ENCODE results near the gene PAPPA. TPM values are rescaled to one million over a fixed set of nuclear protein-coding genes. Genes with fewer than 3 reads are reported as not detected.

The PAPPA gene
- polyA plus RNA-seq, 1 experiment = 39.9 TPM

DNA sequence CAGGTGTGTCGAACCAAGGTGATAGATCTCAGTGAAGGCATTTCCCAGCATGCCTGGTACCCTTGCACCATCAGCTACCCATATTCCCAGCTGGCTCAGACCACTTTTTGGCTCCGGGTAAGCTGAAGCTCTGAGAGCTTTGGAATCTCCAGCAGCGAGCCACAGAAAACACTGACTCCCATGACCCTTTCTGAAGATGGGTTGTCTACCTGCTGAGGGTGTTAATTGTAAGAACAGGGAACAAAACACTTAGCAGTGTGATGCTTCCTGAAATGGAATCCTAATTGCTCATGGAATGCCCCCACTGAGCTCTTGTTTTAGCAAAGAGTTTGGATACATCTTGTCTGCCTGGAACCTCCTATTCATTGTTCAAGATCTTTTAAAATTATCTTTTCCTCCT, 177.7 kb downstream of the PAPPA start:
- no peak overlapping the region for H3K4me3 ChIP-seq (ENCODE audit: low read depth, low read length)
- no peak for DNase-seq (ENCODE audit: low read depth)
- no peaks in the 10 kb centered on the region for H3K27me3 ChIP-seq (ENCODE audit: control insufficient read depth, insufficient read depth, low read length)
- TF ChIP-seq, protein P1, sequence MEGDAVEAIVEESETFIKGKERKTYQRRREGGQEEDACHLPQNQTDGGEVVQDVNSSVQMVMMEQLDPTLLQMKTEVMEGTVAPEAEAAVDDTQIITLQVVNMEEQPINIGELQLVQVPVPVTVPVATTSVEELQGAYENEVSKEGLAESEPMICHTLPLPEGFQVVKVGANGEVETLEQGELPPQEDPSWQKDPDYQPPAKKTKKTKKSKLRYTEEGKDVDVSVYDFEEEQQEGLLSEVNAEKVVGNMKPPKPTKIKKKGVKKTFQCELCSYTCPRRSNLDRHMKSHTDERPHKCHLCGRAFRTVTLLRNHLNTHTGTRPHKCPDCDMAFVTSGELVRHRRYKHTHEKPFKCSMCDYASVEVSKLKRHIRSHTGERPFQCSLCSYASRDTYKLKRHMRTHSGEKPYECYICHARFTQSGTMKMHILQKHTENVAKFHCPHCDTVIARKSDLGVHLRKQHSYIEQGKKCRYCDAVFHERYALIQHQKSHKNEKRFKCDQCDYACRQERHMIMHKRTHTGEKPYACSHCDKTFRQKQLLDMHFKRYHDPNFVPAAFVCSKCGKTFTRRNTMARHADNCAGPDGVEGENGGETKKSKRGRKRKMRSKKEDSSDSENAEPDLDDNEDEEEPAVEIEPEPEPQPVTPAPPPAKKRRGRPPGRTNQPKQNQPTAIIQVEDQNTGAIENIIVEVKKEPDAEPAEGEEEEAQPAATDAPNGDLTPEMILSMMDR (IDR thresholded peaks at IDR 0.05; ENCODE audit: insufficient read depth, low read depth, low read length) = no peak
- H3K36me3 ChIP-seq (ENCODE audit: control insufficient read depth, insufficient read depth, low read length) = peaks cover 19% of the 10 kb centered on the region
- CTCF ChIA-PET = interaction anchor here (0.9 kb wide), 1 partner anchor 45 kb away, joined by 3 read pairs; no protein-coding TSS in a partner anchor
- POLR2A ChIA-PET = no interaction called here

GRCh38 chr9:116332090-116332489, 178.5 kb downstream of the PAPPA start:
- DNase-seq (ENCODE audit: low read depth) = no peak
- ChIA-PET CTCF (interaction anchor here (0.5 kb wide), 1 partner anchor 13 kb away, joined by 3 read pairs; no protein-coding TSS in a partner anchor), POLR2A (no interaction called here)
- H3K27me3 ChIP-seq (ENCODE audit: control insufficient read depth, insufficient read depth, low read length) = no peaks in the 10 kb centered on the region
- TF ChIP-seq, protein P1 (IDR thresholded peaks at IDR 0.05; ENCODE audit: insufficient read depth, low read depth, low read length) = no peak
- no peak overlapping the region for H3K4me3 ChIP-seq (ENCODE audit: low read depth, low read length)
- peaks cover 19% of the 10 kb centered on the region for H3K36me3 ChIP-seq (ENCODE audit: control insufficient read depth, insufficient read depth, low read length)

DNA sequence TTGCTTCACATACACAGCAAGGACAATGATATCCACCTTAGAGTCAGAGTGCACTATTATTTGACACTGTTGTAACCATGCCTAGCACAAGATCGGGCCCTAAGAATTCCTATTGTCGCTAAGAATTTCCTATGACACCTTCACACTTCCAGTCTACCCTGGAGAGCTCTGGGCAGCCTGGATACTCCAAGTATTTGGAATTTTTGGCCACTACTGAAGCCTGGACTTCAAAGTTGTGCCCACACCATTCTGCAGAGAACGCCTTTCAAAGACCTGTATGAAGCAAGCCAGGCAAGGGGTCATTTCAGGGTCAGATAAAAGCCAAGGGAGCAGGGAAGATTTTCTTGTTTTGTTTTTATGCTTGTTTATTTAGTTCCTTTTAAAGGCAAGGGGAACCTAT, 179.7 kb downstream of the PAPPA start:
- peaks cover 21% of the 10 kb centered on the region for H3K36me3 ChIP-seq (ENCODE audit: control insufficient read depth, insufficient read depth, low read length)
- ChIA-PET POLR2A (no interaction called here), CTCF (no interaction called here)

DNA sequence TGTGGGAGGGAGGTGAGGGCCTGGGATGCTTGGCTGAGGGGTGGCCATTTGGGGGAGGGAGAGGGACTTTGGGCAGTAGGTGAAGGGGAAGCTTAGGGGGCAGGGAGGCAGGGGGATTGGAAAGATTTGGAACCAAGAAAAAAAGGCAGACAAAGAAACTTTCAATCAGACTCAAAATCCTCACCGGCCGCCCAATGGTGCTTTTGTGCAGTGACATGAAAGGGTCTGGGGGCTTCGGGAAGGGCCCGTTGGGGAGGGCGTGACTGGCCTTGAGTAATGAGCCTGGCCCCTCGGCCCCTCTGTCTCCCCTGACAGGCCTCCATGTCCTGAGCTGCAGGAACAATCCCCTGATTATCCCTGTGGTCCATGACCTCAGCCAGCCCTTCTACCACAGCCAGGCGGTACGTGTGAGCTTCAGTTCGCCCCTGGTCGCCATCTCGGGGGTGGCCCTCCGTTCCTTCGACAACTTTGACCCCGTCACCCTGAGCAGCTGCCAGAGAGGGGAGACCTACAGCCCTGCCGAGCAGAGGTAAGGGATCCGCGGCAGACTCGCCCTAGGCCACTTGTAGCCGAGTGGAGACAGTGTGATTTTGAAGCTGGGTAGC, 181.1 kb downstream of the PAPPA start:
- DNase-seq (ENCODE audit: low read depth) = no peak
- ChIA-PET POLR2A (no interaction called here), CTCF (interaction anchor here (0.7 to 1.3 kb wide), 2 partner anchors 11 to 139 kb away, joined by 3 read pairs; no protein-coding TSS in a partner anchor)
- H3K36me3 ChIP-seq (ENCODE audit: control insufficient read depth, insufficient read depth, low read length) = peaks cover 23% of the 10 kb centered on the region
- no peak overlapping the region for H3K4me3 ChIP-seq (ENCODE audit: low read depth, low read length)
- TF ChIP-seq, protein P1 (IDR thresholded peaks at IDR 0.05; ENCODE audit: insufficient read depth, low read depth, low read length) = no peak
- no peaks in the 10 kb centered on the region for H3K27me3 ChIP-seq (ENCODE audit: control insufficient read depth, insufficient read depth, low read length)

More for the DNA sequence above, 179.7 kb downstream of the PAPPA start:
- Histone ChIP-seq H3K27me3 (ENCODE audit: control insufficient read depth, insufficient read depth, low read length) (no peaks in the 10 kb centered on the region), H3K4me3 (ENCODE audit: low read depth, low read length) (no peak overlapping the region)
- TF ChIP-seq, protein P1 (IDR thresholded peaks at IDR 0.05; ENCODE audit: insufficient read depth, low read depth, low read length) = no peak
- DNase-seq (ENCODE audit: low read depth) = no peak

DNA sequence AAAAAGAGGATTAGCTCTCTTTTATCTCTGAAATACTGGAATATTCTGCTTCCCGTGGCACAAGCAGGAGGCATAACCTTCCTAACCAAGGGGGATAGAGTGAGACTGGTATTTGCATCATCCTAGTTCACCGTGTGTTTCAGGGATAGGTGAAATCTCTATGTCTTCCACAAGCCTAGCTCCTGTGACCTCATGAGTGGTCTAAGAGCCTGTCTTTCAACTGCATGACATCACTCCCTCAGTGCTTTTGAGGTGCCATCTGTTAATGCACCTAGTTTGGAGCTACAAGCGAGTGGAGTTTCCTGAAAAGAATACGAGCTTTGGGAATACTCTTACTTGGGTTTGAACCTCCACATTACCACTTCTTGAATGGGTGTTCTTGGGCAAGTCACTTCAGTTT, 181.8 kb downstream of the PAPPA start:
- Histone ChIP-seq H3K4me3 (ENCODE audit: low read depth, low read length) (no peak overlapping the region), H3K27me3 (ENCODE audit: control insufficient read depth, insufficient read depth, low read length) (no peaks in the 10 kb centered on the region), H3K36me3 (ENCODE audit: control insufficient read depth, insufficient read depth, low read length) (peaks cover 23% of the 10 kb centered on the region)
- ChIA-PET POLR2A (no interaction called here), CTCF (interaction anchor here (1.3 kb wide), 1 partner anchor 10 kb away, joined by 3 read pairs; no protein-coding TSS in a partner anchor)
- DNase-seq (ENCODE audit: low read depth) = no peak
- TF ChIP-seq, protein P1 (IDR thresholded peaks at IDR 0.05; ENCODE audit: insufficient read depth, low read depth, low read length) = no peak

All from BJ (cell line).